Mesenteric fat pad (tissue), 1 donor: ENCODE results near the gene S100A1. TPM values are rescaled to one million over a fixed set of nuclear protein-coding genes. Genes with fewer than 3 reads are reported as not detected.
A peak's percentile ranks its signal among the peaks of the same experiment; 100 is the strongest.

ENCODE experiments used
- DNase-seq: peaks from one replicate; pipeline ENCODE4 v3.0.0-alpha.2; 2020; ENCODE audit warnings: low spot score
- total RNA-seq: library from RNA; stranded (reverse); fragmentation: NEBNext Ultra II Directional; extraction: Animal tissue kit (Norgen Biotek cat#: 25700); gene quantifications from one replicate; pipeline ENCODE4 v1.2.1, GENCODE V29; 2021
- donor health status: DM: yes; HTN: yes; CAD: no.

S100A1 gene
- total RNA-seq, 1 donor from 2014 or later: 12.6 TPM

DNA sequence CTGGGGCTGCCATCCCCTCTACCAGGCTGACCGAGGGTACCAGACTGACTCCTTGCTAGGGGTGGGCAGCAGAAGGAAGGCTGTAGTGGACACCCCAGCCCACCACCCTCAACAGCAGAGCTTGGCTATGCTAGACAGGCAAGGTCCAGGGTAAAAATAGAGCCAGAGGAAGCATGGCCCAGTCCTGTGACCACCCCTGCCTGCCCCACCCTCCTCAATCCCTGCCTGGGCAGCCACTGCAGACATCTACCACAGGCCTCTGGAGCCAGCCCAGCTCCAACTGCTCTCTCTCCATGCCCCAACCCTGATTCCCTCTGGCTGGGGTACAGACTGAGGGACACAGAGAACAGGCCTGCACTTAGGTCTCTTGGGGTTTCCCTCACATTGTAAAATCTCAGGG, 1.7 kb downstream of the S100A1 start:
- peak; percentile 68 for DNase-seq

GRCh38 chr1:153630384-153630783, 2.1 kb downstream of the S100A1 start:
- DNase-seq: peak; percentile 85

- DNase-seq: peak; percentile 33
These were observed 3.1 kb downstream of the S100A1 start for GRCh38 chr1:153631047-153632022.

DNA sequence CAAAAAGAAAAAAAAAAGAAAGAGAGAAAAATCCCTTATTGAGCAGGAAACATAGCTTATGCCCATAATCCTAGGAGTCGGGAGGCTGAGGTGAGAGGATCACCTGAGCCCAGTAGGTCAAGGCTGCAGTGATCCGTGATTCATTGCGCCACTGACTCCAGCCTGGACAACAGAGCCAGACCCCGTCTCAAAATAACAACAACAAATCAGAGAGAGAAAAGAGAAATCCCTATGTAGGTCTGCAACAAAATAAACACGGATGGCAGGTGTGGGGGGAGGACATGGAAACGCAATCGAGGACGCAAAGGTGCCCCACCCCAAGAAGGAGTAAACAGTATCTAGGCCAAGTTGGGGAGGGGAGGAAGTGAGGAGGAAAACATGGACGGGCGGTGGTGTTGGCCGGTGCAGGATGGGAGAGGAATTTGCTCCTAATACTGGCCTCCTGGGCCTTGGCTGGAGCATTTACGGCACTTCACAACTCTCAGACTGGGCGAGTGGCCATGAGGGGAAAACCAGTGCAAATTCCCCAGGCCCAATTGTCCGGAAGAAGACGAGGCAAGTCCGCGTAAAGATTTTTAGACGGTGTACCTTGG, 5.0 kb downstream of the S100A1 start:
- DNase-seq: no peak

- DNase-seq: peak; percentile 98
These were observed 5.8 kb downstream of the S100A1 start, which contains the start of gene CHTOP for GRCh38 chr1:153633754-153634665. CHTOP (plus strand) TSS chr1:153634066; CDS start chr1:153636589, 2,523 bp downstream.

DNA sequence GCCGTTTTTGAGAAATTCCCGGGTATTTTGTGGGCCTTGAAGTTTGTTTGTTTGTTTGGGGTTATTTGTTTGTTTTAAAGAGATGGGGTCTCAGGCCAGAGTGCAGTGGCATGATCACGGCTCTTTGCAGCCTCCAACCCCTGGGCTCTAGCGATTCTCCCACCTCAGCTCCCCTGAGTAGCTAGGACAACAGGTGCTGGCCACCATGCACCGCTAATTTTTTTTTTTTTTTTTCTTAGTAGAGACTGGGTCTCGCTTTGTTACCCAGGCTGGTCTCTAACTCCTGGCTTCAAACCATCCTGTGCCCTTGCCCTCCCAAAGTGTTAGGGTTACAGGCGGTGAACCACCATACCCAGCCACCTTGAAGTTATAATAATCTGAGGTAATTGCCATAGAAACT, 7.6 kb downstream of the S100A1 start:
- DNase-seq: no peak

DNA sequence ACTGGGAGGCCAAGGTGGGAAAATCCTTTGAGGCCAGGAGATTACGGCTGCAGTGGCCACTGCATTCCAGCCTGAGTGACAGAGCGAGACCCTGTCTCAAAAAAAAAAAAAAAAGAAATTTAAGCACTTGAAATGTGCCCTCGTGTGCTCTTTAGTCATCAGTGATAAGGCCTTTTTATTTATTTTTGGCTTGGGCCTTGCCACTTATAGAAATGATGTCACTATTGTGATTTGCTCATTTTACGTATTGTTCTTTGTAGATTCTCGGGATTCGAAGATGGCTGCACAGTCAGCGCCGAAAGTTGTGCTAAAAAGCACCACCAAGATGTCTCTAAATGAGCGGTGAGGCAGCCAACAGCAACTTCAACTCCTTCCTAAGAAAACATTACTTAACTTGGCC, 8.1 kb downstream of the S100A1 start:
- DNase-seq: no peak

DNA sequence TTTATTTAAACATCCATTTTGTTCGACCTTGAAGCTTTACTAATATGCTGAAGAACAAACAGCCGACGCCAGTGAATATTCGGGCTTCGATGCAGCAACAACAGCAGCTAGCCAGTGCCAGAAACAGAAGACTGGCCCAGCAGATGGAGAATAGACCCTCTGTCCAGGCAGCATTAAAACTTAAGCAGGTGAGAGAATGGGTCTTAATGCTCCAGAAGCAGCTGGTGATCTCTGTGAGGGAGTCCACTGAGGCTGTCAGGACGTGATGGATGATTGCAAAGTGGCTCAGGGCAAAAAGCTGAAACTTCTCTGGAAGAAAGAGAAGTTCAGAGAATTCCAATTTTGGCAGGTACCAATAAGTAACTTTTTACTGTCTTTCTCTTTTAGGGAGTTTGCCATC, 10.0 kb downstream of the S100A1 start:
- no peak for DNase-seq

GRCh38 chr1:153639280-153639679, 11.0 kb downstream of the S100A1 start:
- peak; percentile 26 for DNase-seq

GRCh38 chr1:153640213-153640612, 12.0 kb downstream of the S100A1 start:
- DNase-seq: peak; percentile 37

DNA sequence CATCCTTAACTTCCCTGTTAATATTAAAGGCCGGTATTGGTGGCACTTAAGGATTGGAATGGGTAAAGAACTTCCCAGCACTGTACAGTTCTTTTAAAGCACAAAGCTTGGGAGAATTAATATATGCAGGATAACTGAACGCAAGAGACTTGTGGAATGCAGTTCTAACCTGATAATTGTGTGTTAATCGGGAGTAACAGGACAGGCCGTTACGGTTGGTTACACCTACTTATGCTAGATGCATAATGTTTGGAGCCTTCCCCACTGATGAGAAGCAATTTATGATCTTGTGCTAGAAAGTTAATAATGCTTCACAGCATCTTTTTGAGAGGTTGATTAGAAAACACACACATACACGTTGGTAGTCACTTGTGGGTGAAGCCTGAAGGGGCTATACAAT, 12.6 kb downstream of the S100A1 start:
- DNase-seq: no peak

DNA sequence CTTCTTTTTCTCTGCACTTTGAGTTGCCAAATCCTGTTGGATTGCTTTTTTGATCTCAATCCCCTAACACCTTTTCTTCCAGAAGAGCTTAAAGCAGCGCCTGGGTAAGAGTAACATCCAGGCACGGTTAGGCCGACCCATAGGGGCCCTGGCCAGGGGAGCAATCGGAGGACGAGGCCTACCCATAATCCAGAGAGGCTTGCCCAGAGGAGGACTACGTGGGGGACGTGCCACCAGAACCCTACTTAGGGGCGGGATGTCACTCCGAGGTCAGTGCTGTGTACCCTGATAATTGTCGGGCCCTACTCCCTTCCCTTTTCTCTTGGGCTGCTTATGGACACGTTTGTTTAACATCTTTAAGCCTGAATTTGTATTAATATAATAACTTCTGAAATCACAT, 13.9 kb downstream of the S100A1 start:
- peak; percentile 74 for DNase-seq

- DNase-seq: peak; percentile 82
These were observed 14.9 kb downstream of the S100A1 start for GRCh38 chr1:153643100-153643499.

DNA sequence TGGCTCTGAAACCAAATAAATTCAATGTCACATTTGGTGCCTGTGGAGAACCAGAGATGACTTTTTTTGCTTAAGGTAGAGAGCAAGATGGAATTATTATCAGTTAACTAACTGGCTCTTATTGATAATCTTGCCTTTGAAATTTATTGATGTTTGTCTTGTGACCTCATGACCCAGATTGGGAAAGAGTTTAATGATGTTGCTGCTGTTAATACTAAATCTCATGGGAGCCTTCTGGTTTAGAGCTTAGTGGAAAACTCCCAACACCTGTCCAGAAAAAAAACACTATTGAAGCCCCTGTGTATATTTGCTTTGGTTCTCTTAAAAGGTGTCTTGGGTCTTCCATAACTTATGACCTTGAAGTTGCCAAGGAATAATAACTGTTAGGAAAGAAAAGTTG, 15.6 kb downstream of the S100A1 start:
- no peak for DNase-seq

- peak; percentile 26 for DNase-seq
These were observed 18.6 kb downstream of the S100A1 start for GRCh38 chr1:153646672-153647345.

GRCh38 chr1:153647346-153647714, 19.1 kb downstream of the S100A1 start:
- DNase-seq: peak; percentile 4

DNA sequence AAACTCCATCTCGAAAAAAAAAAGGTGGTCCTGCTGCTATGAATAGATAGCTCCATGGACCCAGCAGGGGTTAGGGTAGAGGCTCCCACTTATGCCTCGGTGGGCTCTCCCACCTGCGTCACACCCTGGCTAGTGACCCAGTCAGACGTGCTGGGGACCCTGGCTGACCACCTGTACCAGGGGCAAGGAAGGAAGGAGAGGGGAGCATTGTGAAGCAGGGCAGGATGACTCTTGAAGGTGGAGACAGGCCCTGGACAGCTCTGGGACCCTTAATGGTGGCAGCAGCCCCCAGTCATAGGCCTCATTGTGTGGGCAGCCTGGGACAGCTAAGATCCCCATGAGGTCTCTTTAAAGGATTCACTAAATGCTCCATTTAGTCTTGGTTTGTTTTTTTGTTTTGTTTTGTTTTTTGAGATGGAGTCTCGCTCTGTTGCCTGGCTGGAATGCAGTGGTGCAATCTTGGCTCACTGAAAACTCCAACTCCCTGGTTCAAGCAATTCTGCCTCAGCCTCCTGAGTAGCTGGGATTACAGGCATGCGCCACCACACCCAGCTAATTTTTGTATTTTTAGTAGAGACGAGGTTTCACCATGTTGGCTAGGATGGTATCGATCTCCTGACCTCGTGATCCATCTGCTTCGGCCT, 19.9 kb downstream of the S100A1 start:
- peak; percentile 60 for DNase-seq

GRCh38 chr1:153649137-153649862, 21.1 kb downstream of the S100A1 start:
- peak; percentile 47 for DNase-seq

DNA sequence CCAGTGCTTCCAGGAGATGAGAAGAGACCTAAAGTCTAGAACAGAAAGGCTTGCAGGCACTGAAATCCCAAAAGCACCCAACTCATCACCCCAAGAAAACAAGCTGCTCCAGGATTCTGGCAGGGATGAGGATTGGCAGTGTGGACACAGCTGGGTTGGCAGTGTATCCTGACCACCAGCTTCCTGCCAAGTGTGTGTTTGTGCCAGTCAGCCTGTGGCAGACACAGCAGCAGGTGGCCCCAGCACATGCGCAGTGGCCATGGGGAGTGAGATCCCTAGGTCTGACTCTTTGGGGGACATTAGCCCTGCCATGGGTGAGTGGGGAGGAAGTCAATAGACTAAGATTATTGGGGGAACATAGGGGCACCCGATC, 21.6 kb downstream of the S100A1 start:
- DNase-seq: peak; percentile 86

- peak; percentile 20 for DNase-seq
These were observed 23.5 kb downstream of the S100A1 start for GRCh38 chr1:153651771-153652170.
